GM21515 (cell line): ENCODE measurements around the gene YBX1.
"Not testable (repeated sequence)": the region's sequence is repeated elsewhere in the genome, so short reads cannot be mapped to it uniquely, and the experiment has no call there.

Experiments used
- ATAC-seq: cut with Tn5 transposase; IDR thresholded peaks from one replicate; pipeline ENCODE4 v1.9.1; 2021; ENCODE audit not compliant: unreplicated experiment

The YBX1 gene

DNA sequence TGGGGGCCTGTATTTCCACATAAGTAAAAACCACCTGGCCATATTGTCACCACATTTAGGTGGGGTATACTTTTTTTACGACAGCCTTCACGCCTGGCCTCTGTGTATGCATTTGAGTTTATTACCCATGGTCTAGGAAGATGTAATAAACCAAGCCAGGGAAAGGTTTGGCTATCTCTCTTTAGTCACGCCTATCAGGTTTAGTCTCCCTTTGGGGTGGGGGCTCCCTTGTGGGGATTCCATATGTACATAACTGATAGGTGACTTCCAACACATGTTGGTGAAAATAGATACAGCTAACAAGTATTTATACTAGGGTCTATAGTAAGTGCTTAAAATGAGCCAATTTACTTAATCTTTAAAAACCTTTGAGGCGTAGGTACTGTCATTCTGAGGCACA is 4.2 kb downstream of the YBX1 start:
- no peak for ATAC-seq

GRCh38 chr1:42689912-42690311 is 7.7 kb downstream of the YBX1 start:
- no peak for ATAC-seq

GRCh38 chr1:42690477-42691156 is 8.4 kb downstream of the YBX1 start:
- no peak for ATAC-seq

- ATAC-seq: no peak
Measured at GRCh38 chr1:42691157-42691498, 8.9 kb downstream of the YBX1 start.

- no peak for ATAC-seq
Measured at GRCh38 chr1:42692461-42692860, 10.2 kb downstream of the YBX1 start.

GRCh38 chr1:42692911-42693310 is 10.7 kb downstream of the YBX1 start:
- no peak for ATAC-seq

DNA sequence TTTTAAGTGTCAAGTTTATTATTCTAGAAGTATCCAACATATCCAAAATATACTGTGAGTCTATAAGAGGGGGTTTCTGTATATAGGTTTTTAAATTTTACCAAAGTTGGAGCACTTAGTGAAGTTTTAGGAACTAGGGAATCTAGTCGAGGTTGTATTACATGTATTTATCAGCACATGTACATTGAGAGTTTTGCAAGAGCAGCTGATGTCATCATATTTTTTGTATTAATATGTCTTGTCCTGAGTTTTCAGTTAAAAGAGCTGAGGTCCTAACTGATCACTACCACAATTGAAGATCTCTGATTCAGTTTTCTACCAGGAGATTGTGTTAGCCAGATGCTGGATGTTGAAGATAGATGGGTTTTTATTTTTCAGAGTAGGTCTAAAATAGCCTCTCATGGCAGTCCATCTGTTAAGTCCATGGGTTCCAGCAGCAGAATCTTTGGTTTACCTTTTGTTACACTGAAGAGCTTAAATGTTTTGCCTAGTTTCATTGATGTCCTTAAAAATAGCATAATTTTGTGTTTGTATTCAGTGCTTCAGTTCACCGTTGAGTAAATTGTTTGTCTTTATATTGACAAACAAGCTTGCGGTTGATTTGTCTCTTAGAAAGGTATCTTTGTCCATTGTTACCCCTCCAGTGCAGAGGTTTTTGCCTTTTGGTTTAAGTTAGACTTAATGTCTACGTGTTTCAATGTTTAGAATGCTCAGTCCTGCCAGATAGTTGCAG is 16.0 kb downstream of the YBX1 start:
- no peak for ATAC-seq

GRCh38 chr1:42700006-42700405 is 17.8 kb downstream of the YBX1 start:
- no peak for ATAC-seq

GRCh38 chr1:42703888-42704464 is 21.8 kb downstream of the YBX1 start:
- no peak for ATAC-seq

DNA sequence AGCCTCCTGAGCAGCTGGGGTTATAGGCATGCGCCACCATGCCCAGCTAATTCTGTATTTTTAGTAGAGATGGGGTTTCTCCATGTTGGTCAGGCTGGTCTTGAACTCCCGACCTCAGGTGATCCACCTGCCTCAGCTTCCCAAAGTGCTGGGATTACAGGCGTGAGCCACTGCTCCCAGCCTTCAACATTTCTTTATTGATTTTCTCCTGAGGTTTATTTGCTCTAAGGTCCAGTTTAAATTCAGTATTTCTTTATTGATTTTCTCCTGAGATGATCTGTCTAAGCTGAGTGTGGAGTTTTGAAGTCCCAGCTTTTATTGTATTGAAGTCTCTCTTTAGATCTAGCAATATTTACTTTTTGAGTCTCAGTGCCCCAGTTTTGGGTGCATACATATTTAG is 30.6 kb downstream of the YBX1 start:
- not testable (repeated sequence) for ATAC-seq

DNA sequence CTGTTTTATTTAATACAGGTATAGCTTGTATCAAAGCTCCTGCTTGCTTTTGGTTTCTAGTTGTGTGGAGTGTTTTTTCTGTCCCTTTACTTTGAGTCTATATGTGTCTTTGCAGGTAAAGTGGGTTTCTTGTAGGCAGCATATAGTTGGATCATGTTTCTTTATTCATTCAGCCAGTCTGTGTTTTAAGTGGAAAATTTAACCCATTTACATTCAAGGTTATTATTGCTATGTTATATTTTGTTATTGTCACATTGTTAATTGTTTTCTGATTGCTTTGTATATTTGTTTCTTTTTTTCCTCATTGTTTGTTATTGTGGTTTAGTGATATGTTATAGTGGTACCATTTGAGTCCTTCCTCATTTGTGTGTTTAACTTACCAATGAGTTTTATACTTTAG is 31.1 kb downstream of the YBX1 start:
- no peak for ATAC-seq

DNA sequence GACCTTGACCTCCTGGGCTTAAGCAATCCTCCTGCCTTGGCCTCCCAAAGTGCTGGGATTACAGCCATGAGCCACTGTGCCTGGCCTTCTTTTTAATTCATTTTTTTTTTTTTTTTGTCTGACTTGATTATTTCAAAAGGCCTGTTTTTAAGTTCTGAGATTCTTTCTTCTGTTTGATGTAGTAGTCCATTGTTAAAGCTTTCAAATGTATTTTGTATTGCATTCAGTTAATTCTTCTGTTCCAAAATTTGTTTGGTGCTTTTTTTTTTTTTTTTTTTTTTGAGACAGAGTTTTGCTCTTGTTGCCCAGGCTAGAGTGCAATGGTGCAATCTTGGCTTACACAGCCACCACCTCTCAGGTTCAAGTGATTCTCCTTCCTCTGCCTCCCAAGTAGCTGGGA is 32.2 kb downstream of the YBX1 start:
- not testable (repeated sequence) for ATAC-seq

- no peak for ATAC-seq
Measured at GRCh38 chr1:42720868-42721267, 38.6 kb downstream of the YBX1 start.

GRCh38 chr1:42721926-42722325 is 39.7 kb downstream of the YBX1 start:
- no peak for ATAC-seq

DNA sequence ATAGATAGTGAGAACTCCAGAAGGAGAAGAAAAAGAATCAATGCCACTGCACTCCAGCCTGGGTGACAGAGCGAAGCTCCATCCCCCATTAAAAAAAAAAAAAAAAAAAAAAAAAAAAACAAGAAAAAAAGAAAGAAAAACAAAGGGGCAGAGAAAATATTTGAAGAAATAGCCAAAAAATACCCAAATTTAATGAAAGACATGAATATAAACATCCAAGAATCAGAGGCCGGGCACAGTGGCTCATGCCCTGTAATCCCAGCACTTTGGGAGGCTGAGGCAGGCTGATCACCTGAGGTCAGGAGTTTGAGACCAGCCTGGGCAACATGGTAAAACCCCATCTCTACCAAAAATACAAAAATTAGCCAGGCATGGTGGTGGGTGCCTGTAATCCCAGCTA is 40.2 kb downstream of the YBX1 start:
- not testable (repeated sequence) for ATAC-seq

- no peak for ATAC-seq
Measured at GRCh38 chr1:42723511-42723910, 41.3 kb downstream of the YBX1 start.

DNA sequence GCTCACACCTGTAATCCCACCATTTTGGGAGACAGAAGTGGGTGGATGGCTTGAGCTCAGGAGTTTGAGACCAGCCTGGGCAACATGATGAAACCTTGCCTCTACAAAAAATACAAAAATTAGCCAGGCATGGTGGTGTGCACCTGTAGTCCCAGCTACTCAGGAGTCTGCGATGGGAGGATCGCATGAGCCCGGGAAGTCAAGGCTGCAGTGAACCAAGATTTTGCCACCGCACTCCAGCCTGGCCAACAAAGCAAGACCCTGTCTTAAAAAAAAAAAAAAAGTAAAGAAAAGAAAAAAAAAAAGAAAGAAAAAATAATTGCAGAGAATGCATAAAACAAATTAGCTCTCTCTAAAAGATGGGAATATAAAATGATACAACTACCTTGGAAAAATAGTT is 43.6 kb downstream of the YBX1 start:
- not testable (repeated sequence) for ATAC-seq

DNA sequence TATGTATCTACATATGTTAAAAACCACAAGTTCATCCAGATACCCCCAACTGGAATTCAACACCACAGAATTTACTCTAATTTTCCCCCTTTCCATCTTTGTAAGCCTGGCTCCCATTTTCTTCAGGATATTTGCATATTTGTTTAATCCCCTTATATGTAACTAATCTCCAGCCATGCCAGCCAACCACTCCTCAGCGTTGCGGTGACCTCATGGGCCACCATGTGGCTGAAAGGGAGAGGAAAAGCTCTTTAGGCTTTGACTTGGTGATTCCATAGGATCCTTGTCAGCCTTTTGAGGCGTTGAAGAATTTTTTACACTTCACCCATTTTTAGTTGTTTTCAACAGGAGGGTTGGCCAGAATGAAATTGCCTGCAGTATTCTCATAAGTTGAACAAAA is 47.8 kb downstream of the YBX1 start:
- ATAC-seq: no peak

DNA sequence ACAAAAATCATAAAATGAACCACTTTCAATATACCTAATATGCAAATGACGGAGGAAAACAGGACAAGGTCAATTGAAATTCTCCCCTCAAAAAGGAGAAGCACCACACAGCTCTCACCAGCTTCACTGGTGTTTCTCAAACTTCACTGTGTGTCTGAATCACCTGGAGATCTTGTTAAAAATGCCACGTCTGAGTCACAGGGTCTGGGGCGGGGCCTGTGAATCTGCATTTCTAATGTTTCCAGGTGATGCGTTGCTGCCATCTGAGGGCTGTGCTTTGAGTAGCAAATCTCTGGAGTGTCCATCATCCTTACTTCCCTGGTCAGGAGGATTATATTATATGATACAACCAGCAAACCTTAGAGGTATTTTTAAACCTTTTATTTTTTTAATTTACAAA is 48.8 kb downstream of the YBX1 start:
- ATAC-seq: no peak

DNA sequence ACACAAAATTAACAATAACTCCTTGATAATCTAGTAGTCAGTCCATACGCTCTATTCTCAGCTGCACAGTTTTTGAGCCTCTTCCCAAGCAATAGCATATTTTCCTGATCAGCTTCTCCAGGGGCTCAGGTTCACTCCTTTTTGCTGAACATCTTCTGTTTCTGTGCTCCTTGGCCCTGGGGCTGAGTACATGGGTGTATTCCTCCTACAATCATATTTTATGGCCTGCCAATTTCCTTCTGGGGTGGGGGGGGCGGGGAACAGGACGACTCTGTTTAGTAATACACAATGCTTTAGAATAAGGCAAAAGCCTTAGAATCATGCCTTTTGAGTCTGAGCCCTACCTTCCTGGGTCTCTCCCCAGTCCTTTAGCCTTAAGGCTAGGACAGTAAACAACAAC is 49.4 kb downstream of the YBX1 start:
- ATAC-seq: no peak

DNA sequence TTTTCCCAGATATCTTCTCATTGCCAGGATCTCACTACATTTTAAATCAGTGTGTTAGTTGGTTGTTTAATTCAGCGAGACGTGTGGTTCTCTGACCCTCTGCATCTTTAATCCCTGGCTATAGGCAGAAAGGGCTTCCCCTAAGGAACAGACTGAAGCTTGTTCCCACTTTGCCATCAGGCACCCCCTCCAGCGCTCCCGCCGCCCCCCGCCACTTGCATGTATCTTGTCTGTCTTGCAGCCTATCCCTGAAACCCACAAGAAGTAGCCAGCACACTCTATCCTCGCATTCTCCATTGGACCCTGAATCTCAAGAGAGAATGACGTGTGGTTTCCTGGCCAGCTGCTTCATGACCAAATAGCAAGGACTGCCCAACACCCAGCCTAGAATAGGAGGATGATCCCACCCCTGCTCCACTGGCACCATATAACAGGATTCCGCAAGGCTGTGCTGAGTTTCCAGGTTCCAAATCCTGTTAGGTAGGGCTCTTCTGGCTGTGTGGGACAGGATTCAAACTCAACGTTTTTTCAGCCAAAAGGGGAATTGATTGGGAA is 50.0 kb downstream of the YBX1 start:
- no peak for ATAC-seq
